Activated naive CD8-positive, alpha-beta T cell treated with anti-CD3 and anti-CD28 coated beads, Interleukin-2, amount 50 U/mL, for 16 hours (primary cell): ENCODE data around the gene NTM.
"Not testable (repeated sequence)": the region's sequence is repeated elsewhere in the genome, so short reads cannot be mapped to it uniquely, and the experiment has no call there.

Source experiments
- DNase-seq: peaks from one replicate; pipeline ENCODE4 v3.0.0-alpha.2; 2020; ENCODE audit warnings: low read depth, low spot score

NTM gene

DNA sequence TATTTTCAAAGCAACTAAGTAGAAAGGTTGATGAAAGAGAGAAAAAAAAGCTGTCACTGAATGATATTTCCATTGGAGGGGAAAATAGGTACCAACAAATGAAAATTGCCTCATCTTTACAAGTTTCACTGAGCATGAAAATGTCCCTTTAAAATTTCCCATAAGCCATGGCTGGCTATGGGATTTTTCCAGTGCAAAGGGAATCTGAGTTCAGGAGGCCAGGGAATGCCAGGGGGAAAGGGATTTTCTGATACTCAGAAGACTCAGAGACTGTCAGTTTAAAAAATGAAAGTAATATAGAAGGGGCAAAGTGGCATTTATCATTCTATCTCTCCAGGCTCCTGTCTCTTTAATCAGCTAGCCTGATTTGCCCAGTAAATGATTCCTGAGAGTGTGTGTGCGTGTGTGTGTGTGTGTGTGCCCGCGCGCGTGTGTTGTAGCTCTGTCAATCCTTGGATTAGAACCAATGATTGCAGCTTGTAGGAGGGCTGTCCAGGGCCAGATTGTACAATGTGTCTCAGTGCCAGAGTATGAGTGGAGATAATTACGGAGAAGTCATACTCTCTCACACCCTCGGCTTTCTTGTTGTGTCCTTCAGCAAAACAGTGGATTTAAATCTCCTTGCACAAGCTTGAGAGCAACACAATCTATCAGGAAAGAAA, at the start of gene NTM:
TSS of gene NTM (plus strand) at position 526 of the 662 bp plus-strand sequence.
- no peak for DNase-seq

DNA sequence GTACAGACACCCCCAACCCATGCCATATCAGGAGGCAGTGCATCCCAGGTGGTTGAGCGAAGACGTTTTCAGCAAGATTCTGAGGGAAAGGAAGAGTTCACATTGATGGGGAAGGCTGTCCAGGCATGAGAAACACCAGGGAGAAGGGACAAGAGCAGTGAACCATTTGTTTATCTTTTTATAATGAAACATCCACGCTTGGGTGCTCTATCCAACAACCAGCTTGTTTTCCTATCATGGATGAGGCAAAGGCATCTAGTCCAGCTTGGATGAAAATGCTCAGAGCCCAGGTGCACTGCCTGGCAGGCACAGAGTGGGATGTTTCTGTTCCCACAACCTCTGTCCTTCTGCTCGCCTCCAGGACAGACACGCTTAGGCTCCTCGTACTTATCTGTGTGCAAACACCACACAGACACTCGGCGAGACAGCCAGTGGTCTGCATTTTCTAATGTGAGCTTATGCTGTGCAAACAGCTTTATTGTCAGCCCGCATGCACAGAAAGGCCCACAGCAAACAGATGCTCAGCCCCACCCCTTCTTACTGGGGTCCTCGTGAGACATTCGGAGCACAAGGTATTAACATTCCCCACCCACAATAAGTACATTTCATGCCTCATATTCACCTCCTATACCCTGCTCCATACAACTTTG, 45.4 kb upstream of the NTM start:
- no peak for DNase-seq

DNA sequence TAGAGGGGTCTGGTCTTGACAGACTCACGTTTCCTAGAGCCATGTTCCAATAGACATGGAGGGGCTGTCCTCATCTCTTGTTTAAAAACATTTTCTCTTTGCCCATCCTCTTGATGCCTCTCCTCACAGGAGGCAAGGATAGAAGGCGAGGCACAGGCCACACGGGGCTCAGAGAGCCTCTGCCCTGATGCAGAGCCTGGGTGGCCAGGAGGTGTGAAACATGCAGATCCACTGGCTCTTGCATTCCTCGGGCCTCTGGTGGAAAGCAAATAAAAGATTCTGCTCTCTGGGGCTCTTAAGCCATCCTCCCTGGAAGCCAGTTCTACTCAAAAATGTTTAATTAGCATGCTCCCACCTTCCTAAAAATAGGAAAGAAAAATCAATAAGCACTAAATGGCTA, 43.6 kb upstream of the NTM start:
- DNase-seq: no peak

DNA sequence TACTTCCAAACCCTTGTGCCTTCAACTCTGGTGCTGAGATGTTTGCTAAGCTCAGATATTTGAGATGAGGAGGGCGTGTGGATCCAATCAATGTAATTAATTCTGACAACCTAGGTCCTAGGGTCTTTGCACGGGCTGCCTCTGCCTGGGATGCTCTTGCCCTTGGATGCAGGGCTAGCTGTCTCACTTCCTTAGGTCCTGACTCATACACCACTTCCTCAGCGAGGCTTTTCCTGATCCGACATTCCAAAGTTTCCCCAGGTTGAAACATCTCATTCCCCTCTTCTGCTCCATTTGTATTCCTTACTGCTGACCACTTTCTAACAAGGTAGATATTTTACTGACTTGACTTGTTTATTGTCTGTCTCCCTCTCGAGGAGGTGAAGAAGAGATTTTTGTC, 43.0 kb upstream of the NTM start:
- DNase-seq: no peak

DNA sequence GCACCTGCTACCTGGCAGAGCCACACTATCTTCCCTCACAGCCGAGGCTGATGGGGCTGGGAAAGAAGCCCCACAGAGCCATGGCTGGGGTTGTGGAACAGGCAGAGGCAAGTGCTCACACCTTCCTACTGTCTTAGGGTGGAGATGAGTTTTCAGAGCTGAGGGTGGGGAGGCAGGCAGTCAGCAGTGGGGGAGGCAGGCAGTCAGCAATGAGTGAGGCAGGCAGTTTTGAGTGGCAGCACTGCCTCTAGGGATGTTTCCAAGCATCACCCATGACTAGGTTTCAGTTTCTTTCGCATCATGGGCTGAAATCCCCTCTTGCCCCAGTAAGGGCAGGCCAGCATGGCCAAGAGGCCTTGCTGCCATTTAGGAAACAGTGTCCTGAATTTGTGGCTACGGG, 41.6 kb upstream of the NTM start:
- DNase-seq: no peak

DNA sequence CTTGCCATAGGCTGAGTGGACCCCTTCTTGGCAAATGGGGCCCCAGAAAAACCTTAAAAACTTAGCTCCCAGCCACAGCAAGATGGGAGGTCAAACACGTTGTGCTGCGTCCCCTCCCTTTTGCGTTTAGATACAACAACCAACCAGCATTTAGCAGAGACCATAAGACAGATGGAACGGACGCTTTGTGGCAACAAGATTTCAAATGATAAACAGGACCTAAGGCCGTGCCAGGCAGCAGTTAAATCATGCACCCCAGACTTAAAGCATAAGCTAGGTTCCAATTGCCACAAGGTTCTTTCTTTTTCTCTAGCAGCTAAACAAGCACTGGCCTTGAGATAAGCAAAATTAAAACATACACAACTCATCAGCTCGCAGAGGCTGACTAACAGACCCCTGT, 39.4 kb upstream of the NTM start:
- no peak for DNase-seq

DNA sequence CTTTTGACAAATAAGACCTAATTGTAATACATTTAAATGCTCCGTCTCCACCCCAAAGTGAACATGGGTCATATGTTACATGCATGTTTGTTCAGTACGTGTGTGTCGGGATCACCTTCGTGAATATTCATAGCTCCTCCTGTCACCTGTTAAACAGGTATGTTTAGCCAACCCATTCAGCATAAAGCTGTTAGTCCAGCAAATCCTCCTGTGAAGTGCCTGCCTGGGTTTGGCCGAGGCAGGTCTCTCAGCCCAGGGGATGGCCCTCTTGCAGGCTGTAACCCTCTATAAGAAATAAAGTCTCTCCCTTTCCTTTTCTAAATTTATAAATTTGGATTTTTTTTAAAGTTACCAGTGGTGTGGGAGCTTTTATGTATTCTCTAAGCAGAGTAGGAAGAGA, 38.9 kb upstream of the NTM start:
- no peak for DNase-seq

DNA sequence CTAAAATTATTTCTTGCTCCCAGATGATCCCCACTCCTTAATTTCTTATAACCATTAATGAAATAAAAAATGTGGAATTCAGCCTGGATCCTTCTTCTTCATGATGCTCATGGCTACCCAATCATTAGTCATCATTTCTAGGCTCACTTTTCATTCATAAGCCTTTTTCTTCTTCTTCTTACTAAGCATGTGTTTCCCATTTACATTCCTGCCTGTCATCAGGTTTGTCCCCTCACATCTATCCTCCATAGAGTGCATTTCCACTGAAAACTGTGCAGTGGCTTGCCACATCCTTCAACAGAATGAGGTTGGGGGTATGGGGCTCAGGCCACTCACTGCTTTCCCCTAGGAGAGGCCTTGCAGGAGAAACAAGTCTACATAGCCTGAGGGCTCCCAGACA, 35.8 kb upstream of the NTM start:
- no peak for DNase-seq

DNA sequence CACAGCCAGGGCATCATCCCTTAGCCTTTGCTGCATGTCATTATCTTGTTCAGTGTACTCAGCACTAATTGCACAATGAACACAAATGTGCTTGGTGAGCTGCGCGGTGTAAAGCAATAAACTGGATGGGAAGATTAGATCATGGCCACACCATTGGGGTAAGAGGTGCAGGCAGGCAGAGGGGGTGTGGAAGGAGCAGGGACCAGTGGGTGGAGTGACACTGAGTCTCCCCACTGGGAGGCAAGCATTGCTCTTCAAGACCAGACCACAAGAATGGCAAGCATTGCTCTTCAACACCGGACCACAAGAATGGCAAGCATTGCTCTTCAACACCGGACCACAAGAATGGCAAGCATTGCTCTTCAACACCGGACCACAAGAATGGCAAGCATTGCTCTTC, 28.5 kb upstream of the NTM start:
- DNase-seq: not testable (repeated sequence)

DNA sequence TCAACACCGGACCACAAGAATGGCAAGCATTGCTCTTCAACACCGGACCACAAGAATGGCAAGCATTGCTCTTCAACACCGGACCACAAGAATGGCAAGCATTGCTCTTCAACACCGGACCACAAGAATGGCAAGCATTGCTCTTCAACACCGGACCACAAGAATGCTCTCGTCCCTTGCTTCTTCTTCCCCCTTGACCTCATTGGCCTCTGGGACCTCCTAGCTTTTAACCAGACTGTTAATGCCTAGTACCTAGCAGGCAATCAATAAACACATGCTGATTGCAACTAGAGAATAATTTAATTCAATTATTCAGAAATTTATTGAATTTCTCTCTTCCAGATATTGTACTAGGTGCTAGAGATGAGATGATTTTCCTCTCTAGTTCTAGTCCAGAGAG, 28.0 kb upstream of the NTM start:
- DNase-seq: not testable (repeated sequence)

DNA sequence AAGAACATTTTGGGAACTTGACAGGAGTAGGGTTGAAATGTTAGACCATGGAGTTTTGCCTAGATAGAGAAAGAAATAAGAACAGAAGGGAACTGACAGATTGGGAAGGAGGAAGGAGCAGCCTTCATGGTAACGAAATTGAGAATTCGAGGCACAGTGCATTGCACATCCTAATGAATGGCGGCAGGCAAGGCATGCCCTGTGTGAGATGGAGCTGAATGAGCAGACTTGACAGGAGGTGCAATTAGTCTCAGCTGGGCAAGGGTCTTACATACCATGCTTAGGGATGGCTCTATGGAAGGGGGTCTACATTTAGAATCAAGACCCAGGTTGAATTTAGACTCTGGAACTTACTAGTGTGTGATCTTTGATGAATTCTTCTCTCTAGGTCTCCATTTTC, 25.0 kb upstream of the NTM start:
- no peak for DNase-seq

DNA sequence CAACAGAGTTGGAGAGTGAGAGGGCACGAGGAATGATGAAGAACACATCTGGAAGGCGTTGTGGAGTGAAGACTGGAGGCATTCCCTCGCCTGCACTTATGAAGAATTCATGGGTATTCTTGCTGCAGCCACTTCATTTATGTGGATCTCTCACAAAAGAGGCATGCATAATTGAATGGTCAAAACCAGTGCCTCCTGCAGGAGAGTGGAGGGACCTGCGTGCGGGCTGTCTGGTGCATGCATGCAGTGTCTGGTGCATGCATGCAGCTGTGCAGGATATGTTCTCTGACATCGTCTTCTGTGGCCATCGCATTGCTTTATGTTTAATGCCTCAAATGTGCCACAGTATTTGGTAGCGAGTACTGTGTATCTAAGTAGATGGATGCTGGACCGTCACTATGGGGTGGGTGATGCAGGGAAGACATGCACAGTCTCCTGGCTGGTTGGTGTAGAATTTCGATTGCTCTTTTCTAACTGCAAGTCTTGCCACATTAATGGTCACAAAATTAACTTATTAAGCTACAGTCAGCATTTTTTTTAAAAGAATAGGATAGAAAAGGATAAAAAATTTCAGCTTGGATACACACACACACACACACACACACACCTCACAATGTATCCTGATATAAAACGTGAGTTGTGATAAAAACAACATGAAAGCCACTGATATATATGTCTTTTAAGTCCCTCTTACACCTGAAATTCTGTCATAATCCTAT, 20.9 kb upstream of the NTM start:
- DNase-seq: no peak

DNA sequence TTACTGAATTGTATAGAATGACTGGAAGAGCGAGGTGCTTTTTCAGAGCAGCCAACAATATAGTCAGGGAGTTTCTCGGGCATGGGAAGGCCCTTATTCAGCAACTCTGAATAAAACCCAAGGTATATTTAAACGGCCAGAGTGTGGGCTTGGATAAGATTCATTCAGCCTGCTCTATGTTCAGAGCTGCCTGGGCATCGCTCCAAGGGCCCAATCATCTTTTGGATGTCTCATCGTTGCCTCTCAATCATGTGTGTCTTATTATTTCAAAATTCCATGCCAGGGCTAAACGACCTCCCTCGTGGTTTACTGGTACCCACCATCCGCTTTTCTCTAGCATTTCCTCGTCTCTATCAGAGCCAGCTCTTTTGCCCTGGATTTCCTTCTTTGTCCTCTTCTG, 19.5 kb upstream of the NTM start:
- no peak for DNase-seq

DNA sequence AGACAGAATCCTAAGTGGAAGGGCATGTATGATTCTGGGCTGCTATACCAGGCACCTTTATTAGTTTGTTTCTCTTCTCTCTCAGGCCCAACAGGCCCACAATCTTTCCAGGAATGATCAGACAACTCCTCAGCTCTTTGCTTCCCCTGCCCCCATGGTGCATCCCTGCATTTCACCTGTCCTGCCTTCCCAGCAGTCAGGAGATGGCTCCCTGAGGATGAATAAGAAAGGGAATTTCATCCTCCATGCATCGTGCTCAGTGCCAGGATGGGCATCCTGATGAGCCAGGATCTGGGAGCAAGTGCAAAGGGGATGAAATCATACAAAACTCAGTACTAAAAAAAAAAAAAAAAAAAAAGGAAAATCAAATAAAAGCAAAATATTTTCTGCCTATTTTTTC, 18.6 kb upstream of the NTM start:
- DNase-seq: no peak

DNA sequence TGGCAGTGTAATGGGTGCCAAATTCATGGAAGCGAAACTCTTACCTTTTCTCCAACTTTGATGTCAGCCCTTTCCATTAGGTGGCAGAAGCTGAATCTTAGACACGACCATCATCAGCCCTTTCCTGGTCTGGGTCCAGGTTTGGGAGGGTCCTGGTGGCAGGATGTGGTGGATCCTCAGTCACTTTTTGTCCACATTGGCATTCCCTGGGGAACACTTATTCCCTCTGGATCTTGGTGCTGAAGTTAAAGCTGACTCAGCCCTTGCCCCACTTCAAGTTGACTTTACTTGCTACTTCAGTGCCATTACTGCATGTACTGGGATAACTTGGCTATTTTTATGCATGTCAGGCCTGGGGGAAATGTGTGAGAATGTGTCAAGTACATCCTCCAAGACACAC, 16.6 kb upstream of the NTM start:
- DNase-seq: no peak

DNA sequence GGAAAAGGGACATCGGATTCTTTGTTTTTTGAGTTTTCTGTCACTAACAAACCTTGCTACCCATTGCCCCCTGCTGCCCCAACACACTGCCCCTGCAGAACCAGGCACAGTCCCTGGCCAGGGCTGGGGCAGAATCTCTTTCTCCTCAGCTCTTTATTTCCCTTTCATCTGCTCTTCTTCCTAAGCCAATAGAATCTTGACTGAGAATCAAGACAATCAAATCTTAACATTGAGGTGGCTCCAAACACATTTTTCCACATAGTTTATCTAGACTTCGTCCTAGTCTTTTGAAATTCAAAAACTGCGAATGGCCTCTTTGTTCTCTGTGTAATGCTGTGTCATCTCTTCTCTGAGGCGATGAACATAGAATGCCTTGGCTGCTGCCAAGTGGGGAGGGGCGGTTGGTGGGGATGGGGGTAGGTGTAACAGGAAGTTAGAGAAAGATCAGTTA, 16.1 kb upstream of the NTM start:
- no peak for DNase-seq

DNA sequence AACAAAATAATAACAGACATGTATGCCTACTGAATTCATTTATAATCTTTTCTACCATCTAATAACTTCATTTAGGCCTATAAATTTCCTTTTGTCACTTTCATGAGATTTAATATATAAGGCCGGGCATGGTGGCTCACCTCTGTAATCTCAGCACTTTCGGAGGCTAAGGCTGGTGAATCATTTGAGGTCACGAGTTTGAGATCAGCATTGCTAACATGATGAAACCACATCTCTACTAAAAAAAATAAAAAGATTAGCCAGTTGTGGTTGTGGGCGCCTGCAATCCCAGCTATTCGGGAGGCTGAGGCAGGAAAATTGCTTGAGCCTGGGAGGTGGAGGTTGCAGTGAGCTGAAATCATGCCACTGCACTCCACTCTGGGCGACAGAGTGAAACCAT, 14.2 kb upstream of the NTM start:
- DNase-seq: no peak

DNA sequence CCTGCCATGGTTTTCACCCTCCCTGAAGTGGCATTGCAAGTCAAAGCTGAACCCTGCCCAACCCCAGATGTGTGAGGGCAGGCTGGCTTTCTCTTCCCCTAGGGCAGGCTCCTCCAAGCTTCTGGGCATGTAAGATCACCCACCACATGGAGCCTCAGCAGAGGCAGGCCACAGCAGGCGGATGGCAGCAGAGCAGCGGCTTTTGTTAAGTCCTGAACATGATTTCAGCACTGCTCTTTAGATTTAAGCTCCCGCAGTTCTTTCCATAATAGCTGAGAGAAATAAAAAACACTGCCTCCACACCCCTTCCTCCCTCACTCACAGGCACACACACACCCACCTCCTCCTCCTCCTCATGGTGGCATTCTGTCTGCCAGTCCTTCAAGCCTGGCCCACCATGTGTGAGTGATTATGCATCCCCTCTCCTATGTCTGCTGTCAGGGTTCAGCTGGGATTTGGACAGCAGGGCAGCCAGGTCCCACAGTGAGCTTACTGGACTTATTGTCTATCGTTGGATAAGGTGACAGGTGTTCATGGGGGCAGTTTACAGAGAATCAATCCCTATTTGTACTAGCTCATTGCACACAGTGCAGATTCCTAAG, 5.0 kb upstream of the NTM start:
- no peak for DNase-seq

DNA sequence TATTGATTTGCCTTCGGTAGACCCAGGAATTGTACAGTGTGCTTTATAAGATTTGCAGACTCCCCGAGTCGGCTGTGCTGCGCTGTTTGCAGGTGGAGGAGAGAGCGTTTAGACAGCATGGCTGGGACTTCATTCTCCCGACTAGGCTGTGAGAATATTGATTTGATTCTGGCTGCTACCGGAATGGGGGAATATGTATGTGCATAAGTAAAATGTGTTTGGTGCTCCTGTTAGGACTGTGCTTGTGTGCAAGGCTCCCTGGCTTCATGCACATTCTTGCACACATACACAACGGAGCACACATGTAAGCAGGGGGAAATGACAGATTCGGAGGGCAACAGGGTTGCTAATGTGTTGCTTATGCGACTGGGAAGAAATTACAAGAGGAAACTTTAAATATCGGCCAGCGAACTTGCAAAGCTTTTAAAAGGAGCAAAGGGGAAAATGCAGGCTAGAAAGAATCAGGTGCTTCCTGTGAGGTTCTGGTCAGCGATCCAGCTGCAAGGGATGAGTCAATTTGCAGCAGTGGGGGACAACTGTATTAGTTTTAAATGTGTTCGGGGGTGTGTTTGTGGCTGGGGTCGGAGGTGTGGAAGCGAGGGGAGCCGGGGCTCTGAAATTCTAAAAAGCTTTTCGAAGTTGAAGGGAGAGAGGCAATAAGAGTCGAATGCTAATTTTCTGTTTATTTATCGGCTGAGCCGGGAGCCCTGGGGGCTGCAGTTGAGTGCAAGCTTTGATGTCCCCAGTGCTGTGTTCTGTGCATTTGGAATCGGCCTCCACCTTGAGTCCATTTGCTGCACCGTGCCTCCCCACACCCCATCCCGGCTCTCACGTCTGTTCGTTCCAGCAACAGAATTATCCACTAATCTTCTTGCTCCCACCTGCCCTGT, 731 bp downstream of the NTM start:
- no peak for DNase-seq

DNA sequence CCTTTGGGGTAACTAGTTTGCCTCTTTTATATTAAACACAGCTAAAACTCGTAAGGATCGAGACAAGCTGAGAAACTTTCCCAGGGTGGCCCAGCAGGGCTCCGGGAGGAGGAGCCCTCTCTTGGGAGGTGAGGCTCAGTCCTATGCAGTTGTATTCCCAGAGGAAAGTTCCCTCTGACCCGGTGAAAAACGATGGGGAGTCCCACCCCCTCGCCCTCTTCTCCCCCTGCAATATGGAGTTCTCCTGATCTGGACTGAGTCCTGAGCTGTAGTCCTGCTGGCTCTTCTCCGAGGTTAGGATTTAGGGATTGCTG, 1.3 kb downstream of the NTM start:
- DNase-seq: no peak

DNA sequence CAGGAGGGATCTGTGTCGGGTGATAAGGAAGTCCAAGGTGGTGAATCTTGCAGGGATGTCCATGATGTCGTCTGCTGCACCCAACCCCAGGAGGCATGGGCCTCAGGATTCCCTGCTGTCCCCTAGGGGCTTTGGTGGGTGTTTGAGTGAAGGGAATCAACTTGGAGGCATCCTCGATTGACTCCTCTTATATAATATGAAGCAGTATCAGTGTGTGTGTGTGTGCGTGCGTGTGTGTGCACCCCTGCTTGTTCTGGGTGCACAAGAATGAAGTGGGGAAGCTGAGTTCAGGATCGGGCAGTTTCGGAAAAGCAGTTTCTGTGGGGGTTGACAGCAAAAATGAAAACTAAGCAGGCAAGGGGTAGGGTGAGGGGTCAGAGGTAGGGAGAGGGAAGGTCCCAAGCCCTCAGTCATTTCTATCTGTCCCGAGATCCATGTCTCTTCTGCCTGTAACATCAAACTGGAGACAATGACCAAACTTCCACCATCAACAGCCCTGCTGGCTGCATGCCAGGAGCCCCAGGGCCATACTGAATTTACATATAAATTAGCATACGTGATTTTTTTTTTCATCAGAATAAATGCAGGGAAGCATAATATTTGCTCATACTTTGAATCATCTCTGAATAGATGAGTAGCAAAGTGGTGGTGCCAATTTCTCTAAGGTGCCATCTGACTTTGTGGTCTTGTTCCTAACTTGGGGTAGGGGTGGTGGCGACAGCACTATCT, 2.0 kb downstream of the NTM start:
- no peak for DNase-seq
